T follicular helper cell (primary cell): Measurements from ENCODE around the gene ZIC2.

Experiments used
- DNase-seq: peaks from one replicate; pipeline ENCODE4 v3.0.0-alpha.2; 2020; ENCODE audit warnings: low read depth

The ZIC2 gene

DNA sequence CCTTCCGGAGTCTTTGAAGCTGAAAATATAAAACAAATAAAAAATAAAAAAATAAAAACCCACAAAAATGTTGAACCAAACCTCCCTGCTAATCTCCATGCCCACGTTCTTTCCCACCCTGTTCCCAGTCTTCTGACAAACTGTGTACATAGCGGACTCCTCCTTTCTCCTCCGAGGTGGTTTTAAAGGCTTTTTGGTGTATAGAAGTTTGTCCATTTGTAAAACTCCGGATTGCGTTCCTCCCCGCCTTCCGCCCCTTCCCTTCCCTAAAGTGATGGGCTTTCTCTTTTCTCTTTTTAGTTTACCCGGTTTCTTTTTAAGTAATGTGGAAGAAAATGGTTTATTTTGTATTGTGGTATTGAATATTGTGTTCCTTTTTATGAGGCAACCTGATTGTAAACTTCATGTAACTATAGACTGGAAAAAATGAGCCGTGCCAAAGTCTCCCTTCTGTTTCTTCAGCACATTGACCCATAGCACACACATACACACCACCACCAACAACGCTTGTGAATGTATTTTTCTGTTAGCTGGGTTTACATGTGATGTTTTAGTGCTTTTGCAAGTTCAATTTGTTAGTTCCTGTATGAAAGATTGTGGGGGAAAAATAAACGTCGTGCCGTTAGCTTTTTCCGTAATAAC is 4.4 kb downstream of the ZIC2 start:
- DNase-seq: no peak

DNA sequence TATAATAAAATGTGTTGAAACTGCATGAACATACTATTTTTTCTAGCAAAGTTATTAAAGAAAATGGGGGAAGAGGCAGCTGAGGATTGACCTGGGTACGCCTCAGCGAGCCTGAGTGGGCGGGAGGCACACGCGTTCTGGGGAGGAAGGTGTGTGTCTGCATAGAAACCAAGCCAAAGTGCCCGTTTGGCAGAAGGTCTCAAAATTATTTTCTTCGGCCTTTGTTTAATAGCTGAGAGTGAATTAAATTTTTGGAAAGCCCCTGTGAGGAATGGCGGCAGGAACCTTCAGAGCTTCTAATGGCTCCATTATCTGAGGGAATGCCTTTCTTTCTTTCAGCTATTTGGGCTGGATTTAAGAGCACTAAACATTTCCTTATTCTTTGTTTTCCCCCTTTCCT is 5.2 kb downstream of the ZIC2 start:
- DNase-seq: no peak

DNA sequence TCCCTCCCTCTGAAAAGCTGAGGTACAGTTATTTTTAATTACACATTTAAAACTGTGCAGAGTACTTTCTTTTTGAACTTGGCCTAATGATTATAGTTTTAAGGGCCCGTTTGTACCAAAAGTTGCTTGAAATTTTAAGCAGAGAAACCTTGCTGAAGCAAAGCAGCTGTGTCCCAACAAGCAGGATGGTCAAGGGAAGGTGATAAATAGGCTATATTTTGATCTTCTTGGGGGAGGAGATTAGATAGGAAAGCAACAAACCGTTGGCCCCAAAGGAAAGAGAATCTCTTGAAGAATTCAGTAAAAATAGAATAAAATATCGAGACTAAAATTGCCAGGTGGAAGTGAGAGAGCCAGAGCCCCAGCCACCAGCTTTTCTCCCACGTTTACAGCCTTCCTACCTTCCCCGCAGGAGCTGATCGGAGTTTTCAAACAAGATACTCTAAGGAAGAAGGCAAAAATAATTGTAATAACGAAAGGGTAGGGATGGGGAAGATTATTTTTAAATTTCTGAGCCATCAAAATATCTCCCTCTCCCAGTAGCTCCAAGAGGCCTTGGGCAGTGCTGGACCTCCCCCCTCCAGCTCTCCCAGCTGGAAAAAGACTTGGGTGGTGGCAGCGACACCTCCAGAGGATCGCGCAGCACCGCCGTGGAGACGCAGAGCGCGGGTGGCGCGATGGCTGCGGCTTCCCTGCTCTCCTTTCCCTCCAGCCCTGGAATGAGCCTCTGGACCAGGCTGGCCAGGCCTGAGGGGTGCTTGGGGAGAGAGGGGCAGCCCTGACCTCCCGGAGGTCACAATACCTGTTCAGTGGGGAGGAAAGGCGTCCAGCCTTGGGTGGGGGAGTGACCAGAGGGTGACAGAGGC is 5.8 kb downstream of the ZIC2 start:
- DNase-seq: no peak

DNA sequence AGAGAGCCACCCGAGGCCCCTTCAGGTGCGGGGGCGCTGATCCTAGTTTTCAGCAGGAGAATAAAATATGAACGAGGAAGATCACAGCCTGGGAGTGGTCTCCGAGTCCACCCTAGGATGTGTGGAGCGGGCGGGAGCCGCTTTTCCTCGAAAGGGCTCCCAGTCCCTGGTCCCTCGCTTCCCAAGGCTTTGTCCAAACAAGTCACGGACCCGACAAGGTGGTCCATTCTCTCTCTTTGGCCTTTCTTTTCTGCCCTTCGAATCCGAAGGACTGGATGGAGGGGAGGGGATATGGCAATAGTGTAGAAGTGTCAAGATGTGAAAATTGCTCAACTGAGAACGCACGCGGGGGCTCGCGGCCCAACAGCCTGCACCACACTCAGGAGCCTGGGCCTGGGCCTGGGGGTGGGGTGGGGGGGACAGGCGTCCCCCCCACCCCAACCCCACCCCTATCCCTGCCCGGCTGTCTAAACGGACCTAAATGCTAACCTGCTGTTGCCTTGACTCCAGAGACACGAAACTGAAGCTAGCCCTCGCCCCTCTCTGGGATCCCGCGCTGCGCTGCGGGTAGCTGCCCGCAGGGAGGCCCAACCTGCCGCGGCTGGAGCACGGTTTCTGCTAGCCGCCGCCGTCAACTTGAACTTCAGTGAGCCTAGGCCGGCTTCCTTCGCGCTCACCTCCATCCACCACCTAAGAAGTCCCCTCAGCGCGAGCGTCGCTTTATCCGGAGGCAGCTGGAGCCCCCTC is 7.1 kb downstream of the ZIC2 start:
- DNase-seq: no peak

DNA sequence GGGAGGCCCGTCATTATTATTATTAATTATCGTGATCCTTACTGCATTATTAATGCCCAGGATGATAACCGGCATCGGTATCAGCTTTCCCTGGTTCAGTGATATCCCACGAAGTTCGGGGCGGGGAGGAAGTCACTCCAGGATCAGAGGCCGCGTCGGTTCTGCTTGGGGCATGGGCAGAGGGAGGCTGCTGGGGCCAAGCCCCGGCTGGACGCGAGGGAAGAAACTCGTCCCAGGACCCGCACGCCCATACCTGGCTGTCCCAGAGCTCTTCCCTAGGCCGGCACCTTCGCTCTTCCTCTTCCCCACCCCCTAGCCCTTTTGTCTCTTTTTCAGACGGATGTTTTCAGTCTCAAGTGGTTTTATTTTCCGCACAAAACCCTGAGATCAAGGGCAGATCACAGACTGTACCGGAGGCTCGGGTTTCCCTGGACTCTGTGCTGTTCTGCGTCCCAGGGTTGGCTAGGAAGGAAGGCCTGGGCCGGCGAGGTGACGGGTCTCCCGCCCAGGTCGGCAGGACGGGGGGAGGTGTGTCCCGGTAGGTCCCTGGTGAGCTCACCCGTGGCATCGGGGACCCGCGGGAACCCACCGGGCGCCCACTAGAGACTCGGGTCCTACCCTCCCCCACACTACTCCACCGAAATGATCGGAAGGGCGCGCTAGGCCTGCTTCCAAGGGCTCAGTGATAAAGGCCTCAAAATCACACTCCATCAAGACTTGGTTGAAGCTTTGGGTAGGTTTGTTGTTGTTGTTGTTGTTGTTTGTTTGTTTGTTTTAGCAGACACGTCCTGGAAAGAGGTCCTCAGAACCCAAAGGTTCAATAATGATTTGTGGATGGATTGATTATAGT is 7.9 kb downstream of the ZIC2 start:
- DNase-seq: no peak

DNA sequence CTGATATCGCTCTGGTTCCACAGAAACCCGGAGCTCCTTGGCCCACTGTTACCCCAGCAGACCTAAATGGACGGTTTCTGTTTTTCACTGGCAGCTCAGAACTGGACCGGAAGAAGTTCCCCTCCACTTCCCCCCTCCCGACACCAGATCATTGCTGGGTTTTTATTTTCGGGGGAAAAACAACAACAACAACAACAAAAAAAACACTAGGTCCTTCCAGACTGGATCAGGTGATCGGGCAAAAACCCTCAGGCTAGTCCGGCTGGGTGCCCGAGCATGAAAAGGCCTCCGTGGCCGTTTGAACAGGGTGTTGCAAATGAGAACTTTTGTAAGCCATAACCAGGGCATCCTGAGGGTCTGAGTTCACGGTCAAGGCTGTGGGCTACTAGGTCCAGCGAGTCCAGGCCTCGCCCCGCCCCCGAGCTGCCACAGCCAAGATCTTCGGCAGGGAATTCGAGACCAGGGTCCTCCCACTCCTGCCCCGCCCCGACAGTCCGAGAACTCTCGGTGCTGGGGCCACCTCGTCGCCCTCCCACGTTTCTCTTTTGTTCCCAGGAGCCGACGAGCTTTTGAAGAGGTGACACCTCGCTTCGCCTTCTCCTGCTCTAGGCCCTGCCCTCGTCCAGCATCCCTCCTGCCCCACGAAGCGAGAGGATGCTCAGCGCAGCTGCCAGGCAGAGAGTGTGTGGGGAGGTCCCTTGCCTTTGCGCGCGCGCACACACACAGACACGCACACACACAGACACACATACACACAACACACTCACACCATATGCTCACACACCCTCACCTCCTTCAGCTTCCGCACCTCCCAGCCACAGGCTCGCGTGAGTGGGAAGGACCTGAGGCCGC is 8.8 kb downstream of the ZIC2 start:
- no peak for DNase-seq

DNA sequence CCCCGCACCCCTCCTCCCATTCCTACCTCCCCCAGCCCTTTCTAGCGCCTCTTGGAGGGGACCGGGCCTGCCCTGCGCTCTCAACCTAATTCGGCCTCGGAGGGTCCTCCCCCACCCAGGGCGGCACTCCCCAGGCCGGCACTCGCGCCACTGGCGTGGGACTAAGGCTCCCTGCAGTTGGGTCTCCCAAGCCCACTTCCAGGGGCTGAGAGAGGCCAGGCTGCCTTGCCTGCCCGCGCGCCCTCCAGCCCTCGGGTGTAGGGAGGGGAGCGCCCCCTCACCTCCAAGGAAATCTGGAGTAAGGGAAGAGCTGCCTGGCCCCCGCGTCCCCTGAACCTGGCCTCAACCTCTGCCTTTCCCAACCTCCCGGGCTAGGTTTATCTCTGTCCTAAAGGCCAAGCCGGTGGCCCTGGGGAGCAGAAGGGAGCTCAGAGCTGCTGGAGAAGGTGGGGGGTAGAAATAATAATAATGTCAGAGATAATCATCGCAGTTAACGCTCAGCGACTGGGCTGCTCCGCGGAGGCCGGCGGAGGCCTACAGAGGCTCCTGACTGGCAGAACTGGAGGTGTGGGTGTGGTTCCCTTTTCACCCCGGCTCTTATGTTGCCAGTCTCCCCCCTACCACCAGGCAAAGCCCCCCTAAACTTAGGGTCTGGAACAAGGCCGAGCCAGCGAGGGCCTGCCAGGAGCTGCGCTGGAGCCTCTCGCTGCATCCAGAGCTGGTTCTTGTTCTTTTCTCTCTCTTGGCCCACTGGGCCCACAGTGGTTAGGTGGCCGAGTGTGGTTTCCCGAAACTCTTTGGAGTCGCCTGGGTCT is 9.6 kb downstream of the ZIC2 start:
- no peak for DNase-seq

DNA sequence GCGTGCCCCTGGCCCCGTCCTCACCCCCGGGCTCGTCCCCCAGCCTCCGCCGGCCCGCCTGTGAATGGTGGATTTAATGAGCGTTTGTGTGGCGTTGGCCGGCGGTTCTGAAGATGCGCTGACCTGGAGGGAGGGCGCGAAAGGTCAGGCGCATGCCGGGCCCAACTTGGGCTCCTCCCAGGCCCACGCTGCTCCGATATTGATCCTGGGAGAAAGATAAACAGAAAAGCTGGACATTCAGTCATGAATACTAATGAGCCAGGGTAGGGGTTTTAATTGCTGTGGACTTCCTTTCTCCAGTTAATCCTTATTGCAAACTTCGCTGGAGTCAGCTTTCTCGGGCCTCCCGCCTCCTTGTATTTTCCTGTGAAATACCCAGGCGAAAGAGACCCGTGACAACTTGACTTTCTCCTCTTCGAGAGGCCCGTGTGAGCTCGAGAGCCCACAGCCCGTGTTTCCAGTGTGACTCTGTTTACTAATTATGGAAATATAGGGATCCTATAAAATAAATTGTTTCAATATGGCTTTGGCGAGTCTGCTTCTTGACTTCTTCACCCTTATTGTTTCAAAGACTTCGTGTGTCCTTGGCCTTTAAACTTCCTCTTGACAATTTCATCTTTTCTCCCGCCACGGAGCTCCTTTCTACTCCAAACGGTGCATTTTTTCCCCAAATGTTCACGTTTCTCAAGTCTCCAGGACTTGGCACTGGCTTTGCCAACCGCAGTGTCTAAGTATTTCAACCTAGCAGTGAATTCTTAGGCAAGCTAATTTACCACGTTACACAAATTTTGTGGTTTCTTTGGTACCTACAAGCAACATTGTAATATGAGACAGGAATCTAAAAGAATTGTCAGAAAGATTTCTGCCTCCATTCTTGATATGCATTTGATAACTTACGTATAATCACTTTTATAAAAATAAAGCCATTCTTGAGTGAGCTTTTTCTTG is 10.5 kb downstream of the ZIC2 start:
- DNase-seq: no peak

DNA sequence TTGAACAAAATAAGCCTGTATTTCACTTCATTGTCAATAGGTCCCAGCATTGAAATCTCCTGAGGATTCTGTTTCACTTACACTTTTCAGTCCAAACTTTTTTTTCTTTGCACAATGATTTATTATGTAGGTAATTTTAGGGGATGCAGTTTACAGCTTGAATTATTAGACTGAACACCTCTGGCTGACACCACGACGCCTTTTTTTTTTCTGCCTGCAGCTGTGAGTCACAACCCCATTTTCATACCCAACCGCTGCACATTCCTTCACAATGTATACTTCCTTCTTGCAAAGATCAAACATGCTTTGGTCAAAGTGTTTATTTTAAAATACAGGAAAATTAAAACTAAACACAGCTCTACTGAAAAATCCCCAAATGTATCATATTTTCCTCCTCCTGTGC is 11.4 kb downstream of the ZIC2 start:
- DNase-seq: no peak

DNA sequence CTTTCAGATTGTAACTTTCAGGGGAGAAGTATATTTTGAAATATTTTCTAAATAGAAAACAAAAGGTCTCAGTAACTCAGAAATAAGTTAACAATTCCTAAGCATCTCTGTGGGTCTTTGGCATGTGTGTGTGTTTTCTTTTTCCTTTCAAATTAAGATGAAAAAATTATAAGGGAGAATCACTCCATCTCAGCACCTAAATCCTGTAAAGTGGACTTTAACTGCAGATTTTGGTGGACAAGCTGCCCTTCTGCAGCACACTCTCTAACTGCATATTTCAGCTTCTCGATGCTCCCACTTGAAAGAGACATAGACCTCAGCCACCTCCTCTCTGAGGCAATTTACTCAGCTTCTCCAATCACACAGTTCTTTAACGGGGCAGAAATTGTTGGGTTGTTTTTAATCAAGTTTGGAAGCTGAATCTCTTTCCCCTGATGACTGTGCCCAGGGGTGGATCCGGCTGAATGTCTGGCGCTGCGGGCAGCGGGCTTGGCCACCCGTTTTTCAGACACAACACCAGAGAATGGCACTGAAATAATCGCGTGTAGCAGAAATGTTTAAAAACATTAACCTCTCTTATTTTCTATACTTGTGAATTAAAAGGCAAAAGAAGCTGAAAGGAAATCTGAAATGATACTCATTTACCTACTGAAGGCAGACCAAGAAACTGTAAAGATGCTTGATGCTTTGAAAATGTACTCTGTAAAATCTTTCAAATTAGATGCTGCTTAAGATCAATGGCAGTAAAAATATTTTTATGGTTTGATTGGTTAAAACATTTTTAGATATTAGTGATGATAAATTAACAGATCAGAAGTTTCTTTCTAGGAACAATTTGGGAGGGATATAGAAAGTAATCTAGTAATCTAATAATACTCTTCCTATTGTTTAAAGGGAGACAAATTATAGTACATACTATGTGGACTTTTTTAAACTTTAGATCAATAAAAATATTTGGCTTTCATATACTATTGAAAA is 12.4 kb downstream of the ZIC2 start:
- no peak for DNase-seq

DNA sequence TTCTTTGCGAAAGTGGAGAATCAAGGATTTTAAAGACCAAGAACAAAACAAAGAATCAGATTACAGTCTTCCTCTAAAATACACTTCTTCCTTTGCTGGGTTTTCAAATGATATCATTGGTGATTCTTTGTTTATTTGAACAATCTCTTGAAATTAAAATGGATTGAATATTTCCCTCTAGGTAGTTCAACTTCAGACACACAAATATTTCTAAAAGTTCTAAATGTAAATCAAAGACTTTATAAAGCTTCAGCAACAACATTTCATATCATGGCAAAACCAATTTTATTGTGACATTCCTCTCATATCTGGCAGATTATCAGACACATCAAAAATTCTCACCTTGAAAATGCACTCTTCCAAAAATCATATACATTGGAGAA is 13.0 kb downstream of the ZIC2 start:
- DNase-seq: no peak

DNA sequence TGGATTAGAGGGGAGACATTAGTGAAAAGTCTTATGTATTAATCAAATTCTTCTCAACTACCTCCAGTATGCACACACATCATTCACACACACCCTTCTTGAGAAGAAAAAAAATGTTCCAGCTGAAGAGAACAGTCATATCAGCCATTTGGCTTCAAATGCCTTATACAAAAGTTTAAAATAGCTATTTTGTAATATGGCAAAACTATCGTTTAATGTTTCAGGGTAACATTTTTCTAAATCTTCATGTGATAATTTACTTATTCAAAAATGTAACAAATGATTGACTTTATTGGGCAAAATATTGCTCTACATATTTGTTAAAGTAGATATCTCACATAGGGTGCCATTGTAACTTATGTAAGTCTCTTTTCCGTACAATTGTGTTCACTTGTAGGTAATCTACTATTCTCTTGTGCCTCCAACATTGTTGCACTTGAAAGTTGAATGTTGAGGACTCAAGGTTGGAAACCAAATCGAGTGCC is 13.6 kb downstream of the ZIC2 start:
- DNase-seq: no peak

DNA sequence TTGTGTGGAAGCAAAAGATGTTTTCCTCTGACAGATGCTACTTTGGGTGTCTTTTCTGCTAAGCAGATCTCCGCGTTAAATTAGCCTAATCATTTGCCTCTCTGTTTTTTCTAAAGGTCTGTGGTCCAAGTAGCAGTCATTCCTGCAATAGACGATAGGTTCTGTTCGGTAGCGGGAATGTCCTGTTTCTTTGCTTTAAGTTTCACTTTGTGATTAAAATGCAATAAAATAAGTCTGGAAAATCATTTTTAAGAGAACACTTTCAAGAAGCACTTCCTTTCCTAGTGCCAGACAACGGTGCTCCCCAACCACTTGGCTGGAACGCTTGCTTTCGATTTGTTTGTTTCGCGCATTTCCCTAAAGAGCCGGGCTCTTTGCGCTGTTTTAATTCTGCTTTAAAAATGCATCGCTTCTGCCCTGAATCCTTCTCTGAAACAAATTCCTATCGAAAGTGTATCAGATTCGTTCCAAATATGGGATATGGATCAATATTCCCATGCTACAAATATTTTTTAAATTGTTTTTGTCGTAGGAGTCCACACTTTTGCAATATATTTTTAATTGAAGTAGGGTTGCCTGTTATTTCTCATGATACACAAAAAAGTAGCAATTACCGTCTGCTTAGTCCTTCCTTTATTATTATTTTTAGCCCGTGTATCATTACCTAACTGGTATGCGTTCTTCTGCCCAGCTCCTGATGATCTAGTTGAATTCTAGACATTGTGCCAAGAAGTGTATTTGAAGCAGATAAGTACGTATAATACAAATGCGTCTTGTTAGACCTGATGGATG is 14.2 kb downstream of the ZIC2 start:
- DNase-seq: no peak

DNA sequence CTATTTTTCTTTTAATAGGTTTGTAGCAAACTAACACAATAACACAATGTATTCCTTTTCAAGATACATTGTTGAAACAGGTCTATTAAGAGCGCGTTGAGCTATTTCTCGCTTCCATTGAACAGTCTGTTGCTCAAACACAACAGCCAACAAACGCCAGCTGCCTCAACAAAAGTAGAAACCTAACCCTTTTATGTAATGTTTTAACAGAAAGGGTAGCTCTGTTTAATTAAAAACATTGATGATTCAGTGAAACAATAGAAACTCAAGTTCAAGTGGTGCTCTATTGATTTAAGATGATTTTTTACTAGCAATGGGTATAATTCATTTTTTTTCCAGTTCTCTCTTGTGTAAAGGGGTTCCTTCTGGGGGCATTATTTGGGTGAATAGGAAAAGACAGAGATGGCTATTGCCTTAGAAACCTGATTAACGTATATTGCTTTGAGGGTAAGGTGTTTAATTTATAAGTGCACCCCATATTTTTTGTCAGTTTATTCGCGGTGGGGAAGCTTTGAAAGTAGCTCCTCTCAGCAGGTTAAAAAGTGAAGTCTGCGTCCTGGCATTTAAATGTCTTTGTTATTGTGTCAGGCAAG is 14.9 kb downstream of the ZIC2 start:
- DNase-seq: no peak

DNA sequence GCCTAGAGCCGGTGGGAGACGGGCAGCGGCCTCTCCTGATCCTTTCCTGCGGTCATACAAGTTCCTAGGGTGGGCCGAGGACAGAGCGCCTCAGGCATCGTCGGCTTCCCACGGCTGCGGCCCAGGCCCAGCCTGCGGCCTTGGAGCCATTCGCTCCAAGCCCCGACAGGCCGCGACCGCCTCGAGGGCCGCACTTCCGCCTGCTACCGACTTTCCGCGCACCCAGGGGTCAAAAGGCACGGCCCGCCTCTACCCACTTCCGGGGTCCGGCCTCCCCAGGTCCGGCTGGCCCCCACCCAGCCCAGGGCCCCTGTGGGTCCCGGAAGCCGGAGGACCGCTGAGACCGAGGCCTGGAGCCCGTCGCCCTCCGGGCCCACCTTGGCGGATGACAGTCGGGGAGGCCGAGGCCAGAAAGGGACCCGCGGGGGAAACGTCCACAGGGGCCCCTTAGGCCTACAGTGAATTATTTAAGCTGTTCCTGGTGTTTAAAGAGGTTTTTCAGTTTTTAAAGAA is 16.2 kb downstream of the ZIC2 start:
- DNase-seq: no peak

DNA sequence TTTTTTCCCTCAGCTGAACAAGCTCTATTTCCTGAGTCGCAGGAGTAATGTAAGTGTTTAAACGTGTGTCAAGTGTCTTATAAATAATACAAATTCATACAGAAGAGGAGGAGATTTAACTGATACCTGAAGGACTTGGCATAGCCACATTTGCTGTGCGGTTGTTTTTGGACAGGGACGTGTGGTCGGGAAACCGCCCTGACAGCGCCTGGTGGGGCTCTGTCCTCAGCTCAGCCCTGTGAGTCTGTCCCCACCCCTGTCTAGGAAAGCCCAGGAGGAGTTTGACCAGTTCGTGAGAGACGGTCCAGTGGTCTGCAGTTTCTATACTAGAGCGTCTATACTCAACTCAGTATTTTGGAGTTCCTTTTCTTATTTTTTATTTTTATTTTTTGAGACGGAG is 16.7 kb downstream of the ZIC2 start:
- no peak for DNase-seq
